ENCODE results near the gene SP140.

DNA sequence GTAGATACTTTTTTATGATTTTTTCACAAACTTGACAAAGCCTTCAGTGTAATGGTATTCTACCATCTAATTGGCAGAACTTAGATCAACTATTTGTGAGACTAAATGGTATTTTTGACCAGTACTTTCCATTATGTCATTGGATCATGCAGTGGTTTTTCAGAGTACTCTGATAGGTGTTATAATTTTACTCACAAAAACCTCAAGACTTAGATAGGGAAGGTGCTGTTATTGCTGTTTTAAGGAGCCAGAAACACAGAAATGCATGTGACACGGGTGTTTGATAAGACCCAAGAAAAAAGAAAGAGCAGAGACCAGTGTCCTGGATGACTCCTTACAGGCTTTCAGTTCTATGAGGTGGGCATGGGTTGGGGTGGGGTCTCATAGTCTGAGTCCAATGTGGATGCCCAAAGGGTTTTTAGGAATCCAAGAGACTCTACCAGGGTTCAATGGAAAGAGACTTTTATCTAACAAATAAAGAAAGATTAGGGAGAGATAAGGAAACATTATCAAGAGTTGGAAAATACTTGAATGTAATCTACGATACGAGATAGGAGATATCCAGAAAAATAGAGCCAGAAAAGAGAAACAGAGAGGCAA, 31.3 kb downstream of the SP140 start:
- TF ChIP-seq, protein P1, sequence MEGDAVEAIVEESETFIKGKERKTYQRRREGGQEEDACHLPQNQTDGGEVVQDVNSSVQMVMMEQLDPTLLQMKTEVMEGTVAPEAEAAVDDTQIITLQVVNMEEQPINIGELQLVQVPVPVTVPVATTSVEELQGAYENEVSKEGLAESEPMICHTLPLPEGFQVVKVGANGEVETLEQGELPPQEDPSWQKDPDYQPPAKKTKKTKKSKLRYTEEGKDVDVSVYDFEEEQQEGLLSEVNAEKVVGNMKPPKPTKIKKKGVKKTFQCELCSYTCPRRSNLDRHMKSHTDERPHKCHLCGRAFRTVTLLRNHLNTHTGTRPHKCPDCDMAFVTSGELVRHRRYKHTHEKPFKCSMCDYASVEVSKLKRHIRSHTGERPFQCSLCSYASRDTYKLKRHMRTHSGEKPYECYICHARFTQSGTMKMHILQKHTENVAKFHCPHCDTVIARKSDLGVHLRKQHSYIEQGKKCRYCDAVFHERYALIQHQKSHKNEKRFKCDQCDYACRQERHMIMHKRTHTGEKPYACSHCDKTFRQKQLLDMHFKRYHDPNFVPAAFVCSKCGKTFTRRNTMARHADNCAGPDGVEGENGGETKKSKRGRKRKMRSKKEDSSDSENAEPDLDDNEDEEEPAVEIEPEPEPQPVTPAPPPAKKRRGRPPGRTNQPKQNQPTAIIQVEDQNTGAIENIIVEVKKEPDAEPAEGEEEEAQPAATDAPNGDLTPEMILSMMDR (conservative IDR thresholded peaks at IDR 0.05; ENCODE audit: low read depth in 2 of 2): no peak
- no peak for TF ChIP-seq REST (IDR thresholded peaks at IDR 0.05; ENCODE audit: unreplicated experiment)

Measured in GM23338 (cell line).